H9 (cell line): ENCODE results near the gene ATM. TPM values are rescaled to one million over a fixed set of nuclear protein-coding genes. Genes with fewer than 3 reads are reported as not detected.

ENCODE experiments used
- DNase-seq: peaks from one replicate; pipeline ENCODE4 v3.0.0-alpha.2; 2017
- H2AFZ ChIP-seq: one replicate; pipeline ENCODE4 v1.6.1; 2013; ENCODE audit warnings: mild to moderate bottlenecking, low read length, control low read depth, moderate library complexity
- H2AK5ac ChIP-seq: 2 replicates; pipeline ENCODE4 v1.6.1; 2013; ENCODE audit warnings: low read length, control low read depth, mixed read lengths; ENCODE audit not compliant: insufficient read length
- H2BK120ac ChIP-seq: one replicate; pipeline ENCODE4 v1.6.1; 2013; ENCODE audit warnings: low read depth, mild to moderate bottlenecking, low read length, control low read depth, inconsistent platforms; ENCODE audit not compliant: poor library complexity, severe bottlenecking
- H2BK12ac ChIP-seq: 2 replicates; pipeline ENCODE4 v1.6.1; 2013; ENCODE audit warnings: low read length, control low read depth, mixed read lengths, low read depth; ENCODE audit not compliant: insufficient read length
- H2BK15ac ChIP-seq: 2 replicates; pipeline ENCODE4 v1.6.1; 2013; ENCODE audit warnings: low read depth, low read length, control low read depth
- H2BK20ac ChIP-seq: one replicate; pipeline ENCODE4 v1.6.1; 2013; ENCODE audit warnings: low read depth, mild to moderate bottlenecking, low read length, control low read depth, inconsistent platforms; ENCODE audit not compliant: poor library complexity, severe bottlenecking
- H2BK5ac ChIP-seq: 2 replicates; pipeline ENCODE4 v1.6.1; 2013; ENCODE audit warnings: low read length, control low read depth, mixed read lengths; ENCODE audit not compliant: insufficient read length
- H3K14ac ChIP-seq: 2 replicates; pipeline ENCODE4 v1.6.1; 2013; ENCODE audit warnings: low read length, control low read depth; ENCODE audit not compliant: insufficient read depth
- H3K18ac ChIP-seq: 2 replicates; pipeline ENCODE4 v1.6.1; 2013; ENCODE audit warnings: low read depth, mild to moderate bottlenecking, mixed read lengths, low read length, control low read depth; ENCODE audit not compliant: insufficient read length
- H3K23ac ChIP-seq: 2 replicates; pipeline ENCODE4 v1.6.1; 2013; ENCODE audit warnings: low read length, control low read depth, mixed read lengths, low read depth; ENCODE audit not compliant: insufficient read length
- H3K23me2 ChIP-seq: 2 replicates; pipeline ENCODE4 v1.6.1; 2013; ENCODE audit warnings: low read depth, mild to moderate bottlenecking, mixed read lengths, low read length, control low read depth; ENCODE audit not compliant: insufficient read length, poor library complexity, severe bottlenecking
- H3K27ac ChIP-seq: 2 replicates; pipeline ENCODE4 v1.5.1; 2013; ENCODE audit warnings: low read length, control low read depth, mixed read lengths, low read depth; ENCODE audit not compliant: insufficient read length
- H3K27me3 ChIP-seq: 2 replicates; pipeline ENCODE4 v1.6.1; 2013; ENCODE audit warnings: low read length, control low read depth, inconsistent platforms; ENCODE audit not compliant: insufficient read depth
- H3K4ac ChIP-seq: 2 replicates; pipeline ENCODE4 v1.6.1; 2013; ENCODE audit warnings: low read depth, mild to moderate bottlenecking, control low read depth, inconsistent platforms, low read length, moderate library complexity
- H3K4me1 ChIP-seq: 2 replicates; pipeline ENCODE4 v1.6.1; 2013; ENCODE audit warnings: low read length, control low read depth, inconsistent platforms; ENCODE audit not compliant: insufficient read depth
- H3K4me2 ChIP-seq: 2 replicates; pipeline ENCODE4 v1.6.1; 2013; ENCODE audit warnings: low read length, control low read depth, mixed read lengths; ENCODE audit not compliant: insufficient read length, insufficient read depth
- H3K56ac ChIP-seq: 2 replicates; pipeline ENCODE4 v1.6.1; 2013; ENCODE audit warnings: low read depth, mild to moderate bottlenecking, mixed read lengths, low read length, control low read depth; ENCODE audit not compliant: insufficient read length
- H3K79me1 ChIP-seq: 2 replicates; pipeline ENCODE4 v1.6.1; 2013; ENCODE audit warnings: low read depth, mild to moderate bottlenecking, moderate library complexity, low read length, control low read depth, inconsistent platforms; ENCODE audit not compliant: insufficient read depth, poor library complexity, severe bottlenecking
- H3K79me2 ChIP-seq: 2 replicates; pipeline ENCODE4 v1.6.1; 2013; ENCODE audit warnings: low read length, control low read depth, inconsistent platforms; ENCODE audit not compliant: insufficient read depth
- H3K9ac ChIP-seq: 2 replicates; pipeline ENCODE4 v1.6.1; 2013; ENCODE audit warnings: low read length, control low read depth, mixed read lengths; ENCODE audit not compliant: insufficient read length; ENCODE audit errors: extremely low read depth
- H3K9me3 ChIP-seq: one replicate; pipeline ENCODE4 v1.6.1; 2013; ENCODE audit warnings: low read depth, low read length, inconsistent platforms; ENCODE audit not compliant: control insufficient read depth
- H3T11ph ChIP-seq: one replicate; pipeline ENCODE4 v1.6.1; 2013; ENCODE audit warnings: mild to moderate bottlenecking, low read length, control low read depth, inconsistent platforms
- H4K20me1 ChIP-seq: one replicate; pipeline ENCODE4 v1.6.1; 2013; ENCODE audit not compliant: control insufficient read depth, insufficient read length, insufficient read depth
- H4K5ac ChIP-seq: 2 replicates; pipeline ENCODE4 v1.6.1; 2013; ENCODE audit warnings: low read depth, mild to moderate bottlenecking, mixed read lengths, low read length, control low read depth; ENCODE audit not compliant: insufficient read length
- H4K8ac ChIP-seq: replicated peaks from 2 replicates; pipeline ENCODE4 v1.6.1; 2013; ENCODE audit warnings: low read length, control low read depth, mixed read lengths, low read depth; ENCODE audit not compliant: insufficient read length
- H4K91ac ChIP-seq: 2 replicates; pipeline ENCODE4 v1.6.1; 2013; ENCODE audit warnings: low read depth, mild to moderate bottlenecking, moderate library complexity, mixed read lengths, low read length, control low read depth; ENCODE audit not compliant: insufficient read length
- H3K27ac Mint-ChIP-seq, 3 experiments: 2 replicates in 2 of 3; 3 replicates in 1 of 3; pipeline ENCODE4 v1.8.0; 2020 to 2021; ENCODE audit warnings: mixed read lengths in 3 of 3, mild to moderate bottlenecking in 1 of 3, moderate library complexity in 1 of 3
- H3K27me3 Mint-ChIP-seq: 2 replicates; pipeline ENCODE4 v1.8.0; 2021; ENCODE audit warnings: low read depth, mild to moderate bottlenecking, moderate library complexity, mixed read lengths
- H3K36me3 Mint-ChIP-seq, 3 experiments: 2 replicates in 2 of 3; 3 replicates in 1 of 3; pipeline ENCODE4 v1.8.0; 2020 to 2021; ENCODE audit warnings: low read depth in 3 of 3, mixed read lengths in 3 of 3; ENCODE audit not compliant: insufficient read depth in 1 of 3
- H3K4me1 Mint-ChIP-seq, 2 experiments: 2 replicates each; pipeline ENCODE4 v1.8.0; 2020; ENCODE audit warnings: mixed read lengths in 2 of 2
- H3K4me3 Mint-ChIP-seq, 2 experiments: 2 replicates in 1 of 2; 3 replicates in 1 of 2; pipeline ENCODE4 v1.8.0; 2020 to 2021; ENCODE audit warnings: mild to moderate bottlenecking in 2 of 2, mixed read lengths in 2 of 2, moderate library complexity in 1 of 2
- H3K9me3 Mint-ChIP-seq, 2 experiments: 2 replicates in 1 of 2; 3 replicates in 1 of 2; pipeline ENCODE4 v1.8.0; 2020; ENCODE audit warnings: mild to moderate bottlenecking in 2 of 2, mixed read lengths in 2 of 2, moderate library complexity in 1 of 2
- CTCF ChIP-seq: fragments of 200-600 bp; sonication (generic); conservative IDR thresholded peaks from 3 replicates; pipeline ENCODE4 v1.8.0; 2021; ENCODE audit warnings: antibody characterized with exemption, mild to moderate bottlenecking
- WGBS: extraction: QIAGEN DNeasy Blood & Tissue Kit; methylation state at CpG from one replicate; pipeline ENCODE4 v1.1.7; 2013; ENCODE audit warnings: missing lambda C conversion rate, low lambda C conversion rate, mixed read lengths; ENCODE audit not compliant: insufficient read length; ENCODE audit errors: extremely low coverage; 5-methylcytosine and 5-hydroxymethylcytosine counted together
- total RNA-seq: library from RNA; stranded (reverse); gene quantifications from 2 replicates; pipeline ENCODE4 v1.2.1, GENCODE V29; 2021

The ATM gene
- total RNA-seq, 1 experiment from 2014 or later: 58.9 TPM

- H2AK5ac ChIP-seq: no peak overlapping the region
- H3K9me3 Mint-ChIP-seq: no peaks in the 10 kb centered on the region
Observed at GRCh38 chr11:108241330-108242037, 18.6 kb downstream of the ATM start.

More at GRCh38 chr11:108241330-108242037, 18.6 kb downstream of the ATM start:
- H3K27me3 ChIP-seq: no peaks in the 10 kb centered on the region
- H3K4me3 Mint-ChIP-seq: no peak overlapping the region
- H4K91ac ChIP-seq: no peak overlapping the region
- no peak overlapping the region for H3K14ac ChIP-seq
- H3K36me3 Mint-ChIP-seq: peaks cover 4 to 30% (median 26%) of the 10 kb centered on the region in 3 experiments; a peak in 6 of 7 replicates
- no peak for DNase-seq
- no peak overlapping the region for H3K4me2 ChIP-seq
- H3K23ac ChIP-seq: no peak overlapping the region
- no peaks in the 10 kb centered on the region for H3K27me3 Mint-ChIP-seq
- no peak overlapping the region for H3K9ac ChIP-seq
- H2BK5ac ChIP-seq: no peak overlapping the region
- WGBS: no CpG with 5 or more reads among the region's 4 CpGs
- no peak overlapping the region for H3T11ph ChIP-seq
- H3K27ac ChIP-seq: no peak overlapping the region
- H3K9me3 ChIP-seq: no peaks in the 10 kb centered on the region
- no peak overlapping the region for H3K27ac Mint-ChIP-seq
- no peak for TF ChIP-seq CTCF
- no peaks in the 10 kb centered on the region for H3K79me2 ChIP-seq
- H3K23me2 ChIP-seq: no peaks in the 10 kb centered on the region
- H3K18ac ChIP-seq: no peak overlapping the region
- H4K8ac ChIP-seq: no peak overlapping the region
- H2BK12ac ChIP-seq: no peak overlapping the region
- no peaks in the 10 kb centered on the region for H4K20me1 ChIP-seq
- H2BK120ac ChIP-seq: no peak overlapping the region
- H2AFZ ChIP-seq: no peak overlapping the region
- no peak overlapping the region for H2BK15ac ChIP-seq
- H3K4me1 ChIP-seq: no peaks in the 10 kb centered on the region
- no peaks in the 10 kb centered on the region for H3K4me1 Mint-ChIP-seq
- H2BK20ac ChIP-seq: no peak overlapping the region
- no peak overlapping the region for H3K4ac ChIP-seq
- H4K5ac ChIP-seq: no peak overlapping the region
- no peaks in the 10 kb centered on the region for H3K79me1 ChIP-seq
- H3K56ac ChIP-seq: no peak overlapping the region
